AG04450 (cell line): Measurements from ENCODE around the gene CCDC188. TPM values are rescaled to one million over a fixed set of nuclear protein-coding genes. Genes with fewer than 3 reads are reported as not detected.

Experiments
- CTCF ChIA-PET: fragments of 300-600, 350-600 bp; formaldehyde crosslinking; extraction: SDS; loops from one replicate; lab custom pipeline; 2022; ENCODE audit warnings: antibody characterized with exemption, inconsistent platforms; lab: Charles Lee
- POLR2A ChIA-PET: fragments of 350-600 bp; formaldehyde crosslinking; extraction: SDS; loops from one replicate; lab custom pipeline; 2021; ENCODE audit warnings: antibody characterized with exemption, inconsistent platforms; lab: Yijun Ruan, JAX
- DNase-seq: peaks from one replicate; pipeline ENCODE4 v3.0.0-alpha.2; 2011; ENCODE audit warnings: low read depth, low spot score
- H3K27ac ChIP-seq: one replicate; pipeline ENCODE4 v1.5.1; 2012; ENCODE audit warnings: low read depth, low read length, control low read depth
- H3K27me3 ChIP-seq: one replicate; pipeline ENCODE4 v1.6.0; 2012; ENCODE audit warnings: low read length; ENCODE audit not compliant: control insufficient read depth, insufficient read depth
- H3K4me3 ChIP-seq: 2 replicates; pipeline ENCODE4 v1.5.1; 2011; ENCODE audit warnings: mild to moderate bottlenecking, low read depth, low read length, control low read depth
- H3K9me3 ChIP-seq: 2 replicates; pipeline ENCODE4 v1.5.1; 2012; ENCODE audit warnings: low read length; ENCODE audit not compliant: control insufficient read depth, insufficient read depth
- polyA plus RNA-seq: library from polyadenylated mRNA; depleted of rRNA; stranded (reverse); fragments of >200 nt; gene quantifications from 2 replicates; pipeline ENCODE4 v1.2.3, GENCODE V29; 2011
- TF ChIP-seq, protein P1 (sequence below): IDR thresholded peaks from 2 replicates; pipeline ENCODE4 v1.5.1; 2011; ENCODE audit warnings: low read depth, low read length, control low read depth, inconsistent platforms

CCDC188 gene
- polyA plus RNA-seq, 1 experiment, result not detected

GRCh38 chr22:20181194-20181883, 30.5 kb upstream of the CCDC188 start:
- ChIA-PET POLR2A (no interaction called here), CTCF (no interaction called here)
- no peak for DNase-seq
- TF ChIP-seq, protein P1, sequence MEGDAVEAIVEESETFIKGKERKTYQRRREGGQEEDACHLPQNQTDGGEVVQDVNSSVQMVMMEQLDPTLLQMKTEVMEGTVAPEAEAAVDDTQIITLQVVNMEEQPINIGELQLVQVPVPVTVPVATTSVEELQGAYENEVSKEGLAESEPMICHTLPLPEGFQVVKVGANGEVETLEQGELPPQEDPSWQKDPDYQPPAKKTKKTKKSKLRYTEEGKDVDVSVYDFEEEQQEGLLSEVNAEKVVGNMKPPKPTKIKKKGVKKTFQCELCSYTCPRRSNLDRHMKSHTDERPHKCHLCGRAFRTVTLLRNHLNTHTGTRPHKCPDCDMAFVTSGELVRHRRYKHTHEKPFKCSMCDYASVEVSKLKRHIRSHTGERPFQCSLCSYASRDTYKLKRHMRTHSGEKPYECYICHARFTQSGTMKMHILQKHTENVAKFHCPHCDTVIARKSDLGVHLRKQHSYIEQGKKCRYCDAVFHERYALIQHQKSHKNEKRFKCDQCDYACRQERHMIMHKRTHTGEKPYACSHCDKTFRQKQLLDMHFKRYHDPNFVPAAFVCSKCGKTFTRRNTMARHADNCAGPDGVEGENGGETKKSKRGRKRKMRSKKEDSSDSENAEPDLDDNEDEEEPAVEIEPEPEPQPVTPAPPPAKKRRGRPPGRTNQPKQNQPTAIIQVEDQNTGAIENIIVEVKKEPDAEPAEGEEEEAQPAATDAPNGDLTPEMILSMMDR, result no peak
- Histone ChIP-seq H3K27ac (no peak overlapping the region), H3K4me3 (no peak overlapping the region), H3K9me3 (no peaks in the 10 kb centered on the region; the same call in 1 of the 2 replicates), H3K27me3 (peaks cover 23% of the 10 kb centered on the region)

DNA sequence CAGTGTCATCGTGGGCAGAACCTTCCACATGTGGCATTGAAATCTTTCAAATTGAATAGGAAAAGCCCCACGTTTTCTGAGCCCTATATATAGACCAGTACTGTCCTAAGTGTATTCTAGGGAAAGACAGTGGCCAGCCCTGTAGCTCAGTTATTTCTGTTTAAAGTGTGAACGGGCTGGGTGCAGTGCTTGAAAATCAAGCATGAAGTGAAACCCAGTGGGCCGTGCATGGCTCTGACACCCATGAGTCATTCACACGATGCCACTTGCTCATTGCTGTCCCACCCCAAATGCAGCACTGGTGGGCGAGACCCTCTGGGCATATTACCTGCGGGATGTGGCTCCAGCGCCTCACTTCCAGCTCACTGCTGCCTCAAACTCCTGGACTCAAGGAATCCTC, 29.8 kb upstream of the CCDC188 start:
- no peak overlapping the region for H3K27ac ChIP-seq
- ChIA-PET POLR2A (no interaction called here), CTCF (no interaction called here)
- no peak overlapping the region for H3K4me3 ChIP-seq
- peaks cover 25% of the 10 kb centered on the region for H3K27me3 ChIP-seq
- no peak for DNase-seq
- H3K9me3 ChIP-seq, result no peaks in the 10 kb centered on the region; the same call in 1 of the 2 replicates
- TF ChIP-seq, protein P1, result no peak

- ChIA-PET CTCF (no interaction called here), POLR2A (no interaction called here)
- TF ChIP-seq, protein P1, result peak; percentile 14; the same call in 1 of the 2 replicates
Observed at GRCh38 chr22:20180245-20180630, 29.4 kb upstream of the CCDC188 start.

DNA sequence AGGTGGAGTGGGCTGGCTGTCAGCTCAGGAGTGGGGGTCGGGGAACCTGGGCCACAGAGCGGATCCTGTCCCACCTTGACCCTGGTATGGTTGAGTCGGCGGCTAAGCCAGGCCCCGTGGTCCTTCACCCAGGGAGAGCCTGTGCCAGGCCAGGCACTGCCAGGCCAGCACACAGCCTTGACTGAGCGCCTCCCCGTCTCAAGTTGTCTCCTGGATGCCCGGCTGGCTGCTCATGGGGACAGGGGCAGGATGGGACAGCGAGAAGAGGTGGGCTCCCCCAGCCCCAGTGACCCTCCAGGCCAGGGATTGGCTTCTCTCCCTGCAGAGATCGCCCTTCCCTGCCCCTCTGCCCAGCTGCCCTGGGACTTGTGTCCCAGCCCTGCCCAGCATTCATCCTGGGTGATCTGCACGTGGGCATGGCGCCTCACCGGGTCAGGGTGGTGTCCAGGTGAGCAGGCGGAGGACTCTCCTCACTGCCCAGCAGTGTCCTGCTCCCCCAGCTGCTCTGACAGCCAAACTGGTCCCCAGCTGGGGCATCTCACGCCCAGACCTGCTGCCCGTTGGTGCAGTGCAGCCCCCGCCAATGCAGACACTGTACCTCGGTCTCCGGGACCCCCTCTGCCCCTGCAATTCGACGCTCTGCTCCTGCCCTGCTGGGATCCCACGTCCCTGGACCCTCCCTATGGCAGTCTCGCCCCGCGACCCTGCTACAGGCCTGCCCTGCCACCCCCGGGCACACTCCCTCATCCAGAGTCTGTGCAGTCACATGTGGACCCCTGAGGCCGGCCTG, 28.8 kb upstream of the CCDC188 start:
- H3K27ac ChIP-seq, result no peak overlapping the region
- H3K9me3 ChIP-seq, result no peaks in the 10 kb centered on the region; the same call in 1 of the 2 replicates
- ChIA-PET CTCF (no interaction called here), POLR2A (interaction anchor here (0.6 kb wide), 1 partner anchor 17 kb away, joined by 3 read pairs; no protein-coding TSS in a partner anchor)
- DNase-seq, result no peak
- peaks cover 23% of the 10 kb centered on the region for H3K27me3 ChIP-seq
- H3K4me3 ChIP-seq, result no peak overlapping the region
- TF ChIP-seq, protein P1, result no peak

More at GRCh38 chr22:20180245-20180630, 29.4 kb upstream of the CCDC188 start:
- Histone ChIP-seq H3K27ac (no peak overlapping the region), H3K27me3 (peaks cover 23% of the 10 kb centered on the region), H3K4me3 (no peak overlapping the region), H3K9me3 (no peaks in the 10 kb centered on the region; the same call in 1 of the 2 replicates)
- DNase-seq, result no peak

- POLR2A ChIA-PET, result no interaction called here
- Histone ChIP-seq H3K4me3 (no peak overlapping the region), H3K27me3 (peaks cover 27% of the 10 kb centered on the region), H3K27ac (no peak overlapping the region), H3K9me3 (no peaks in the 10 kb centered on the region)
- TF ChIP-seq, protein P1, result no peak
- no peak for DNase-seq
- CTCF ChIA-PET, result no interaction called here
Observed at GRCh38 chr22:20178915-20179227, 28.0 kb upstream of the CCDC188 start.
